GM18511 (cell line): ENCODE data around the gene SIGLECL1.
"Not testable (repeated sequence)": the region's sequence is repeated elsewhere in the genome, so short reads cannot be mapped to it uniquely, and the experiment has no call there.

Experiments
- ATAC-seq: cut with Tn5 transposase; IDR thresholded peaks from one replicate; pipeline ENCODE4 v1.9.1; 2021; ENCODE audit warnings: mild to moderate bottlenecking, moderate library complexity; ENCODE audit not compliant: unreplicated experiment

SIGLECL1 gene

GRCh38 chr19:51250786-51251467 is at the start of gene SIGLECL1:
TSS of gene SIGLECL1 (plus strand) at chr19:51251080. CDS start at chr19:51264073, 12,993 bp downstream.
- no peak for ATAC-seq

- no peak for ATAC-seq
Measured at GRCh38 chr19:51201712-51202111, 49.2 kb upstream of the SIGLECL1 start.

- no peak for ATAC-seq
Measured at GRCh38 chr19:51203916-51204315, 47.0 kb upstream of the SIGLECL1 start.

GRCh38 chr19:51204321-51204720 is 46.6 kb upstream of the SIGLECL1 start:
- ATAC-seq: no peak

GRCh38 chr19:51207747-51208146 is 43.1 kb upstream of the SIGLECL1 start:
- no peak for ATAC-seq

GRCh38 chr19:51210191-51210784 is 40.6 kb upstream of the SIGLECL1 start:
- ATAC-seq: no peak

- not testable (repeated sequence) for ATAC-seq
Measured at GRCh38 chr19:51210874-51211361, 40.0 kb upstream of the SIGLECL1 start.

- no peak for ATAC-seq
Measured at GRCh38 chr19:51211833-51212232, 39.0 kb upstream of the SIGLECL1 start.

GRCh38 chr19:51219307-51219706 is 31.6 kb upstream of the SIGLECL1 start:
- ATAC-seq: no peak

GRCh38 chr19:51219971-51220370 is 30.9 kb upstream of the SIGLECL1 start:
- no peak for ATAC-seq

- no peak for ATAC-seq
Measured at GRCh38 chr19:51220996-51221395, 29.9 kb upstream of the SIGLECL1 start.

- no peak for ATAC-seq
Measured at GRCh38 chr19:51224163-51224641, 26.7 kb upstream of the SIGLECL1 start.

GRCh38 chr19:51224898-51225393 is 25.9 kb upstream of the SIGLECL1 start, which contains the start of gene CD33:
TSS of gene CD33 (plus strand) at chr19:51225080. CDS start at chr19:51225119, 39 bp downstream.
- ATAC-seq: not testable (repeated sequence)

- ATAC-seq: no peak
Measured at GRCh38 chr19:51226067-51226466, 24.8 kb upstream of the SIGLECL1 start.

- no peak for ATAC-seq
Measured at GRCh38 chr19:51227326-51227725, 23.6 kb upstream of the SIGLECL1 start.

- ATAC-seq: no peak
Measured at GRCh38 chr19:51227966-51228365, 22.9 kb upstream of the SIGLECL1 start.

GRCh38 chr19:51240866-51241265 is 10.0 kb upstream of the SIGLECL1 start:
- ATAC-seq: no peak

GRCh38 chr19:51242881-51243630 is 7.8 kb upstream of the SIGLECL1 start:
- no peak for ATAC-seq

GRCh38 chr19:51246164-51246552 is 4.7 kb upstream of the SIGLECL1 start:
- ATAC-seq: no peak

GRCh38 chr19:51247972-51248590 is 2.8 kb upstream of the SIGLECL1 start:
- ATAC-seq: no peak

GRCh38 chr19:51251468-51251820 is 564 bp downstream of the SIGLECL1 start:
- ATAC-seq: no peak
